GM18868 (cell line): ENCODE data around the gene TTLL3.
"Not testable (repeated sequence)": the region's sequence is repeated elsewhere in the genome, so short reads cannot be mapped to it uniquely, and the experiment has no call there.

Experiments used
- ATAC-seq: cut with Tn5 transposase; IDR thresholded peaks from one replicate; pipeline ENCODE4 v1.9.1; 2021; ENCODE audit warnings: mild to moderate bottlenecking, moderate library complexity; ENCODE audit not compliant: unreplicated experiment

TTLL3 gene

GRCh38 chr3:9837701-9838582 lies 27.9 kb downstream of the TTLL3 start:
- ATAC-seq = no peak

GRCh38 chr3:9838856-9839255 lies 28.8 kb downstream of the TTLL3 start:
- no peak for ATAC-seq

- ATAC-seq = no peak
Observed at GRCh38 chr3:9841015-9841414, 31.0 kb downstream of the TTLL3 start.

- peak; percentile 99 for ATAC-seq
Observed at GRCh38 chr3:9843715-9844438, 33.8 kb downstream of the TTLL3 start, which contains the start of gene RPUSD3. TSS of gene RPUSD3 (minus strand) at chr3:9844008. CDS start at chr3:9843990, 18 bp downstream.

GRCh38 chr3:9846231-9846630 lies 36.2 kb downstream of the TTLL3 start:
- ATAC-seq = no peak

GRCh38 chr3:9846931-9847488 lies 36.9 kb downstream of the TTLL3 start:
- ATAC-seq = no peak

- not testable (repeated sequence) for ATAC-seq
Observed at GRCh38 chr3:9847870-9848269, 37.8 kb downstream of the TTLL3 start.

GRCh38 chr3:9848860-9849259 lies 38.8 kb downstream of the TTLL3 start:
- not testable (repeated sequence) for ATAC-seq

- not testable (repeated sequence) for ATAC-seq
Observed at GRCh38 chr3:9851383-9851782, 41.3 kb downstream of the TTLL3 start.

- ATAC-seq = not testable (repeated sequence)
Observed at GRCh38 chr3:9851926-9852325, 41.9 kb downstream of the TTLL3 start.

GRCh38 chr3:9852528-9852927 lies 42.5 kb downstream of the TTLL3 start:
- ATAC-seq = no peak

GRCh38 chr3:9854291-9854940 lies 44.4 kb downstream of the TTLL3 start:
- ATAC-seq = not testable (repeated sequence)

- no peak for ATAC-seq
Observed at GRCh38 chr3:9855594-9855993, 45.5 kb downstream of the TTLL3 start.

GRCh38 chr3:9859530-9860025 lies 49.5 kb downstream of the TTLL3 start:
- ATAC-seq = no peak

- ATAC-seq = no peak
Observed at GRCh38 chr3:9861201-9861600, 51.1 kb downstream of the TTLL3 start.

GRCh38 chr3:9861626-9862130 lies 51.6 kb downstream of the TTLL3 start:
- no peak for ATAC-seq

- ATAC-seq = no peak
Observed at GRCh38 chr3:9862391-9863057, 52.5 kb downstream of the TTLL3 start.

GRCh38 chr3:9863058-9863772 lies 53.2 kb downstream of the TTLL3 start:
- ATAC-seq = no peak

- ATAC-seq = no peak
Observed at GRCh38 chr3:9864200-9864927, 54.3 kb downstream of the TTLL3 start.
